K562 (cell line): Measurements from ENCODE around the gene CGNL1. TPM values are rescaled to one million over a fixed set of nuclear protein-coding genes. Genes with fewer than 3 reads are reported as not detected.

Source experiments
- ATAC-seq: fragments of 200-7000 bp; cut with Tn5 transposase; 3 replicates; pipeline ENCODE4 v1.9.1; 2020; ENCODE audit warnings: moderate library complexity
- BruUV-seq: library from RNA; stranded (reverse); fragments of 400-500 nt; replicated peaks from 2 replicates; lab custom pipeline; 2021; lab: Mats Ljungman, UMichigan
- CTCF ChIA-PET: fragments of 300-600 bp; formaldehyde crosslinking; extraction: SDS; loops from one replicate; lab custom pipeline; 2021; ENCODE audit warnings: low intra/inter-chr PET ratio; lab: Yijun Ruan, JAX
- POLR2A ChIA-PET: fragments of 300-600, 350-650 bp; sonication (Branson Sonifier 250); formaldehyde crosslinking; extraction: SDS; loops from one replicate; lab custom pipeline; 2021; ENCODE audit warnings: antibody characterized with exemption, inconsistent platforms; lab: Yijun Ruan, JAX
- DNase-seq, 4 experiments: peaks; one replicate each; pipeline versions ENCODE4 v3.0.0 to v3.0.0-alpha.2; 2011 to 2018; ENCODE audit warnings: low spot score in 3 of 4, mixed read lengths in 3 of 4; ENCODE audit errors: extremely low read depth in 1 of 4
- FAIRE-seq: peaks from 2 replicates; lab custom pipeline; 2011; peaks lifted over from hg19 to GRCh38; lab: Jason Lieb, UNC
- H2AFZ ChIP-seq: 2 replicates; pipeline ENCODE4 v1.6.0; 2011; ENCODE audit warnings: low read depth, low read length, control low read depth, inconsistent platforms
- H3K27ac ChIP-seq: fragments of 200-600 bp; 3 replicates; pipeline ENCODE4 v1.8.0; 2011; ENCODE audit warnings: low read depth, mild to moderate bottlenecking, control low read depth, inconsistent platforms, low read length, moderate library complexity, mixed read lengths; ENCODE audit errors: extremely low read depth
- H3K27me3 ChIP-seq, 2 experiments: fragments of 300-600 bp in 1 of 2; 2 replicates in 1 of 2; 3 replicates in 1 of 2; pipeline versions ENCODE4 v1.6.0 to v1.8.0; 2011; ENCODE audit warnings: inconsistent platforms in 2 of 2, low read length in 2 of 2, mild to moderate bottlenecking in 1 of 2, mixed read lengths in 1 of 2, moderate library complexity in 1 of 2; ENCODE audit not compliant: control insufficient read depth in 2 of 2, insufficient read depth in 2 of 2
- H3K36me3 ChIP-seq: fragments of 300-600 bp; 3 replicates; pipeline ENCODE4 v1.8.0; 2011; ENCODE audit warnings: mild to moderate bottlenecking, low read length, inconsistent platforms; ENCODE audit not compliant: control insufficient read depth, insufficient read depth
- H3K4me1 ChIP-seq, 2 experiments: fragments of 200-600 bp in 1 of 2; replicated peaks in 1 of 2; 2 replicates in 1 of 2; 3 replicates in 1 of 2; pipeline versions ENCODE4 v1.5.1 to v1.8.0; 2011; ENCODE audit warnings: inconsistent platforms in 2 of 2, low read length in 2 of 2, mild to moderate bottlenecking in 1 of 2, mixed read lengths in 1 of 2, moderate library complexity in 1 of 2; ENCODE audit not compliant: control insufficient read depth in 2 of 2, insufficient read depth in 2 of 2
- H3K4me2 ChIP-seq: 2 replicates; pipeline ENCODE4 v1.6.1; 2011; ENCODE audit warnings: low read length, control low read depth, inconsistent platforms, mixed read lengths; ENCODE audit not compliant: insufficient read depth
- H3K4me3 ChIP-seq: fragments of 200-600 bp; sonication (generic), shearing (Covaris generic); 2 replicates; pipeline ENCODE4 v1.5.1; 2016; ENCODE audit warnings: control low read depth, inconsistent platforms
- H3K79me2 ChIP-seq: fragments of 200-600 bp; 3 replicates; pipeline ENCODE4 v1.8.0; 2011; ENCODE audit warnings: low read length, inconsistent platforms; ENCODE audit not compliant: control insufficient read depth, insufficient read depth
- H3K9ac ChIP-seq, 2 experiments: 2 replicates each; pipeline versions ENCODE4 v1.6.0 to v1.6.1; 2011; ENCODE audit warnings: low read depth in 2 of 2, low read length in 2 of 2, control low read depth in 1 of 2, inconsistent platforms in 1 of 2, mild to moderate bottlenecking in 1 of 2, mixed read lengths in 1 of 2; ENCODE audit not compliant: insufficient read depth in 1 of 2
- H3K9me1 ChIP-seq: one replicate; pipeline ENCODE4 v1.6.0; 2011; ENCODE audit warnings: inconsistent platforms, mild to moderate bottlenecking, low read length, moderate library complexity; ENCODE audit not compliant: control insufficient read depth, insufficient read depth
- H3K9me3 ChIP-seq: replicated peaks from 2 replicates; pipeline ENCODE4 v1.5.1; 2011; ENCODE audit warnings: low read depth, low read length, inconsistent platforms; ENCODE audit not compliant: control insufficient read depth, insufficient read depth
- H4K20me1 ChIP-seq: replicated peaks from 2 replicates; pipeline ENCODE4 v1.6.1; 2011; ENCODE audit warnings: low read length, inconsistent platforms, mixed read lengths; ENCODE audit not compliant: control insufficient read depth, insufficient read depth
- BDP1 ChIP-seq: IDR thresholded peaks from 3 replicates; pipeline ENCODE4 v1.6.1; 2011; ENCODE audit not compliant: insufficient read length, insufficient read depth
- CHD2 ChIP-seq: IDR thresholded peaks from 2 replicates; pipeline ENCODE4 v1.6.1; 2011; ENCODE audit warnings: low read depth, low read length
- HNRNPUL1 ChIP-seq: fragments of 200-400 bp; formaldehyde crosslinking; IDR thresholded peaks from 2 replicates; pipeline ENCODE4 v1.6.1; 2017; ENCODE audit warnings: low read length
- MLX ChIP-seq, 2 experiments: fragments of 450-650 bp in 1 of 2; sonication (generic) in 1 of 2; formaldehyde crosslinking; conservative IDR thresholded peaks; 2 replicates each; pipeline versions ENCODE4 v1.4.0 to v1.8.1; 2020 to 2022; ENCODE audit warnings: mild to moderate bottlenecking in 1 of 2, missing genetic modification reagents in 1 of 2
- NRF1 ChIP-seq, 2 experiments: fragments of 450-650 bp; IDR thresholded peaks in 1 of 2; conservative IDR thresholded peaks in 1 of 2; 2 replicates each; pipeline ENCODE4 v1.6.1; 2014; ENCODE audit warnings: mild to moderate bottlenecking in 2 of 2
- RBM15 ChIP-seq: fragments of 200-400 bp; formaldehyde crosslinking; IDR thresholded peaks from 2 replicates; pipeline ENCODE4 v1.6.1; 2018; ENCODE audit warnings: mild to moderate bottlenecking, low read length, moderate library complexity; ENCODE audit not compliant: insufficient read depth
- TAF1 ChIP-seq: IDR thresholded peaks from 2 replicates; pipeline ENCODE4 v1.6.1; 2011; ENCODE audit warnings: mild to moderate bottlenecking, low read length, moderate library complexity; ENCODE audit not compliant: insufficient read depth, control insufficient read depth, severe bottlenecking; ENCODE audit errors: extremely low read depth
- TCF7 ChIP-seq: sonication (generic); IDR thresholded peaks from 2 replicates; pipeline ENCODE4 v1.6.1; 2016; ENCODE audit warnings: antibody characterized with exemption, borderline replicate concordance
- U2AF1 ChIP-seq: fragments of 200-400 bp; formaldehyde crosslinking; optimal IDR thresholded peaks from 2 replicates; pipeline ENCODE3; 2017; ENCODE audit warnings: mild to moderate bottlenecking, low read depth, low read length, moderate library complexity
- ZBTB26 ChIP-seq: fragments of 450-650 bp; formaldehyde crosslinking; IDR thresholded peaks from 2 replicates; pipeline ENCODE4 v1.4.0; 2022; ENCODE audit warnings: missing genetic modification characterization
- ZFP36 ChIP-seq: fragments of 150-350 bp; IDR thresholded peaks from 2 replicates; pipeline ENCODE4 v1.6.1; 2018; ENCODE audit warnings: low read length, low read depth; ENCODE audit not compliant: partially characterized antibody
- WGBS: fragments of 100-300 bp; shearing (Covaris generic); methylation state at CpG from one replicate; pipeline ENCODE4 v1.1.6; 2016; ENCODE audit warnings: low coverage, mixed read lengths; ENCODE audit not compliant: insufficient coverage; ENCODE audit errors: missing lambda C conversion rate; 5-methylcytosine and 5-hydroxymethylcytosine counted together
- in situ Hi-C: fragments of 300-500 bp; cut with MboI; formaldehyde crosslinking; loops from 4 replicates; pipeline ENCODE4 v1.15.0; 2018; ENCODE audit warnings: inconsistent platforms, mixed read lengths
- intact Hi-C: fragments of 100-400 bp; cut with micrococcal nuclease; formaldehyde crosslinking; loops from 2 replicates; pipeline ENCODE4 v1.14.2; 2022
- polyA plus RNA-seq, 8 experiments: library from polyadenylated mRNA; depleted of rRNA in 4 of 8; stranded (reverse) in 5 of 8; unstranded in 3 of 8; fragments of >200 nt; fragmentation: Nextera tagmentation in 2 of 8; fragmentation: Illumina TruSeq in 1 of 8; extraction: Ambion mirVana in 2 of 8; extraction: Trizol in 1 of 8; gene quantifications; 2 replicates each; pipeline versions ENCODE4 v1.2.1 to v1.2.3, GENCODE V29; 2011 to 2014; ENCODE audit warnings: inconsistent platforms in 1 of 8, missing spikeins in 1 of 8
- total RNA-seq, 7 experiments: library from RNA; depleted of rRNA in 6 of 7; stranded (reverse); fragments of >200 nt in 6 of 7; fragmentation: Illumina TruSeq in 2 of 7; extraction: Trizol in 2 of 7; gene quantifications; 2 replicates each; pipeline versions ENCODE4 v1.2.1 to v1.2.3, GENCODE V29; 2011 to 2021; ENCODE audit warnings: low replicate concordance in 1 of 7

Gene CGNL1
- total and polyA plus RNA-seq, 9 of the 15 experiments (the other 6 are each of a cell fraction or from before 2014, with no cell fraction given) = 0.01 to 0.07 TPM; not detected in 7

DNA sequence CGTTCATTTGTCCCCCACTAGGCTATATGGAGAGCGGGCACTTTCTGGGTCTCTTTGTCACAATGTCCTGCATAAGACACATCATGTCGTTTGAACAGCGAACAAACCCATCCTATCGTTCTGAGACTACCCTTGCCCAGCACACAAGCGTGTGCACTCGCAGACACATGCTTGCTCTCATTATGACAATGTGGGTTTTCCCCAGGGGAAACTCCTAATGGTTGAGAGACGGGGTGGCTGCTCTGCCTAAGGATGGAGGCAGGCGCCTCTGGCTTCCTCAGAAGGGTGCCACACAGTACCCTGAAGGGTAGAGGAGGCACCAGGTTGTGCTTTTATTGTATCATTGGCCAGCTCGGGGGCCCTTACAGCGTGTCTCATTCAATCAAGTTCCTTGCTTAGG lies 164.4 kb downstream of the CGNL1 start:
- Histone ChIP-seq H3K9me3 (no peaks in the 10 kb centered on the region), H3K4me2 (no peak overlapping the region), H3K9me1 (no peaks in the 10 kb centered on the region), H3K4me3 (no peak overlapping the region), H3K4me1 (no peaks in the 10 kb centered on the region), H4K20me1 (peaks cover 7% of the 10 kb centered on the region; the same call in 1 of the 2 replicates), H3K27me3 (peaks cover 23 to 51% of the 10 kb centered on the region in 2 experiments), H3K79me2 (no peaks in the 10 kb centered on the region), H3K9ac (no peak overlapping the region), H3K27ac (no peak overlapping the region), H2AFZ (no peak overlapping the region), H3K36me3 (no peaks in the 10 kb centered on the region)
- no peak for FAIRE-seq
- intact Hi-C loops = no loop called here
- 5% methylated on average over 11 of the region's 11 CpGs for WGBS
- BruUV-seq = no TSS peak
- ChIA-PET POLR2A (interaction anchor here (0.6 kb wide), 1 partner anchor 984 kb away, joined by 3 read pairs; no protein-coding TSS in a partner anchor), CTCF (no interaction called here)
- ATAC-seq = no peak
- DNase-seq = no peak
- in situ Hi-C loops = no loop called here
- TF ChIP-seq HNRNPUL1 = no peak
- no peak for TF ChIP-seq U2AF1
- TF ChIP-seq CHD2 = no peak
- TF ChIP-seq BDP1 = no peak
- TF ChIP-seq MLX (CRISPR knock-in tag; conservative IDR thresholded peaks at IDR 0.05) = no peak
- TF ChIP-seq ZBTB26 (CRISPR knock-in tag) = no peak
- no peak for TF ChIP-seq NRF1 (conservative IDR thresholded peaks at IDR 0.05 in 1 of 2, IDR thresholded peaks at IDR 0.05 in 1 of 2)
- TF ChIP-seq RBM15 = no peak
- TF ChIP-seq TCF7 = no peak
- TF ChIP-seq TAF1 = no peak
- no peak for TF ChIP-seq ZFP36
- TF ChIP-seq, all 486 proteins: peak for 0
